ENCODE results near the gene GID8.

Gene GID8

GRCh38 chr20:62970307-62971210 is 32.6 kb downstream of the GID8 start:
- no peak for DNase-seq (ENCODE audit: low spot score)

- DNase-seq (ENCODE audit: low spot score) = no peak
Measured at GRCh38 chr20:62971211-62971949, 33.4 kb downstream of the GID8 start.

GRCh38 chr20:62971950-62972844 is 34.2 kb downstream of the GID8 start:
- DNase-seq (ENCODE audit: low spot score) = peak; percentile 88

- DNase-seq (ENCODE audit: low spot score) = no peak
Measured at GRCh38 chr20:62972845-62973745, 35.1 kb downstream of the GID8 start.

GRCh38 chr20:62975251-62975760 is 37.4 kb downstream of the GID8 start:
- DNase-seq (ENCODE audit: low spot score) = no peak

DNA sequence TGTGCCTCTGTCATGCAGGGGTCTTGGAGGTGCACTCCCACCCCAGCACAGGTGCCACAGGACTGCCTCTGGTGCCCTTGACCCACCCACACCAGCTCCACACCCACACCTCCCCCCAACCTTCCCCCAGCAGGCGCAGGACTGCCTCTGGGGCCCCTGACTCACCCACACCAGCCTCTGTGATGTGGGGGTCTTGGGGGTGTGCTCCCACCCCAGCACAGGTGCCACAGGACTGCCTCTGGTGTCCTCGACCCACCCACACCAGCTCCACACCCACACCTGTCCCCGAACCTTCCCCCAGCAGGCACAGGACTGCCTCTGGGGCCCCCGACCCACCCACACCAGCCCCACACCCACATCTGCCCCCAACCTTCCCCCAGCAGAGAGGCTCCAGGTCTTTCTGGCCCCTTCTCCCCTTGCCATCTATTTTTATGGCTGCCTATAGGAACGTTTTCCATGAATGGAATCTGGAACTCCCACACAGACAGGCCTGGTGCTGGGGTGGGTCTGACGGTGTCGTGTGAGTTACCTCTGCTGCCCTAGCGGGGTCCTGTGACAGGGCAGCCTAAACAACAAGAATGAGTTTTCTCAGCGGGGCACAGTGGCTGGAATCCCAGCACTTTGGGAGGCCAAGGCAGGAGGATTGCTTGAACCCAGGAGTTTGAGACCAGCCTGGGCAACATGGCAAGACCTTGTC is 38.0 kb downstream of the GID8 start:
- no peak for DNase-seq (ENCODE audit: low spot score)

- no peak for DNase-seq (ENCODE audit: low spot score)
Measured at GRCh38 chr20:62976886-62977285, 38.9 kb downstream of the GID8 start.

GRCh38 chr20:62977613-62978560 is 39.9 kb downstream of the GID8 start:
- no peak for DNase-seq (ENCODE audit: low spot score)

DNA sequence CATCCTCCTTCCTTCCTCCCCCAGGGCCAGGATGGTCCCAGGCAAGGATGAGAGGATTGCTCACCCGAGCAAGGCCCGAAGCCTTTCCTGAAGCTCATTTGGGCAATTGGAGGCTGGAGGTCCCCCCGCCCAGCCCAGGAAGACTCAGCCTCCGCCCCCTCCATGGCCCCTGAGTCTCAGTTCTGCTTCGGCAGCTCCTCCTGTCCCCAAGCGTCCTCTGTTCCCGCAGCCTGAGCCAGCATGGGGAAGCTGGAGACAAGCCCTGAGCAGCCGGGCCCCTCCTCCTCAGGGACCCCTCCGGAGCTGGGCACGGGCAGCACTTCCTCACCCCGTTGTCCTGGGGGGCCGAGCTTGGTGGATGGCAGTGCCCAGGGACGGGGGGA is 40.6 kb downstream of the GID8 start:
- DNase-seq (ENCODE audit: low spot score) = no peak

DNA sequence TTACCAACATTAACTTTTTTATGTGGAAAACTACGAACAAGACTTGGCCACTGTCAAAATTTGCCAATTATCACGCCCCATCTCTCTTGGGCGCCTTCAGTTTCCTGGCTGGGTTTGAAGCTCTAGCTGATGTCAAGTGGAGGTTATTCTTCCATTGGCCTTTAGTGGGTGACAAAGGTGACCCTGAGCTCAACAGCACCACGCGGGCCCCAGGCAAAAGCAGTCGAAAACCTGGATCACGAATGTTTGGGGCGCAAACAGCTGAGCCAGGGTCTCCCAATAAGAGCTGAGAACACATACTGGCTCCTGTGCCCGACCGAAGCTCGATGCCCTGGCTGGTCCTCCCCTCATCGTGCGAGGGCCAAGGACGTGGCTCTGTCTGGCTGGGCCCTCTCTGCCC is 41.4 kb downstream of the GID8 start:
- no peak for DNase-seq (ENCODE audit: low spot score)

DNA sequence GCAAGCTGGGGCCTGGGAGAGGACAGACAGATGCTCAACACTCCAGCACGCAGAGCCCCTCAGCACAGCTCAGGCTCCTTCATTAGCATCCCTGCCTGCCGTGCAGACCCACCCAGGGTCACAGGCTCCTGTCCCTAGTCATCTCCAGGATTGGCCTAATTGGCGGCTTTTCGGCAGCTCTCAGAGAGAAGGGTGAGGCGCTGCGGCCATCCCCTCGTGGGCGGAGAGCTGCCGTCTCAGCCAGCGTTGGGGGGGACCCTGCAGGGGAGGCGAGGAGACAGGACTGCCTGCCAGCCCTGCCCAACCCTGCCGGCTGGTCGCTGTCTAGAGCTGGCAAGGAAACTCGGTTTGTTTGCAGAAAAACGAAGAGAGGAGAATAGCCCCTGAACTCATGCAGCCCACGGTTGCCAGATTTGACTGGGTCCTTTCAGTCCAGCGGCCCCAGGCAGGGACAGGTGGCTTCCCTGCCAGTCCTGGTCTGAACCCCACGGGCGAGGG is 42.0 kb downstream of the GID8 start:
- no peak for DNase-seq (ENCODE audit: low spot score)

GRCh38 chr20:62980380-62980960 is 42.5 kb downstream of the GID8 start:
- DNase-seq (ENCODE audit: low spot score) = no peak

DNA sequence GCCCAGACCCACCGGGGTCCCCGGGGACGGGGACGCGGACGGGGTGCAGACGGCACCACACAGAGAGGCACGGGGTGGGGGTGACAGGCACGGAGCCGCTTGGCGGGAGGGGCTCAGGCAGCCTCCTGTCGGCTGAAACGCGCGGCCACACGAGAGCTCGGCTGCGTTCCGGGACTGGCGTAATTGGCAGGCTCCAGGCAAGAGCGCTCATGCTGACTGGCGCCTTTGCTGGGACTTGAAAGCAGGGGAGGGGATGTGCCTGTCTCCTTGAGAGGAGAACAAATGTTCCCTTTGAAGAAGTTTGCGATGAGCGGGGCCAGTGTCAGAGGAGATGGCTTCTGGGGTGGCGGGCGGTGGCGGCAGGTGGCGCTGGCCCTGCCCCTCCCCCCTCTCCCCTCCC is 43.0 kb downstream of the GID8 start:
- DNase-seq (ENCODE audit: low spot score) = peak; percentile 59

DNA sequence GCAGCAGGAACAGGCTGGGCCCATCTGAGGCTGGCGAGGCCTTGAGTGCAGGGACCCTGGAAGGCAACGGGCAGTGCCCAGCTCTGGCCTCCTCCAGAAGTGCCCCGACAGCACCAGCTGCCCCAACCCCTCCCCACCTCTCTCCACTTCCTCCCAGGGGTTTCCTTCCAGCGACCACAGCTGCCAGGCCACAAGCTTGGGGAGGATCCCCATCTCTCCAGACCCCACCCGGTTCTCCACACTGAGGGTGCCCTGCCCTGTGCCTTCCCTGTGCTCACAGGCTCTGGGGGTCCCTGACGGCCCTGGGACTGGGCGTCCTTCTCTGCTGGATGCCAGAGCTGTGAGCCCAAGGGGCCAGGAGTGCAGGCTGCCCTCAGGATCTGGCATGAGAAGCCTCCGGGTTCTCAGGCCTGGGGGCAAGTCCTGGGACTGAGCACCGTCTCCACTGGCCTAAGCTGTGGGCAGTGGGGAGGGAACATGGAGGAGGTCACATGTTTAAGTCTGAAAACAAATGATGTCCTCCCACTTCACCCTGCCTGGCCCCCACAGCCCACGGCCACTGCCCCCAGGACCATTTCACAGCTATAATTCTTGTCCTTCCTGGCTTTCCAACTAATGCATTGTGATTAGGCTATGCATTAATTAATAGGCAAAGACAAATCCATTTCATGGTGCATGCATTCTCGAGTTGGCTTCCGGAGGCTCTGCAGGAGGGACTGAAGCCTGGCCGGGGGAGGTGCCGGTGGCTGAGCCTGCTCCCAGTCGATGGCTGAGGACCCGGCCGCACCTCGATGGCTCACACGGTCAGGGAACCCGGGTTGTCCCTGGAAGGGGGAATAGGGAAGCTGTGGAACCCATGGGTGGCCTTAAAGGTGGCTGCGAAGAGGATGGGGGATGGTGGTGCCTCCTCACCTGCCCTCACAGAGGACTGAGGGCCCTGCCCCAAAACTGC is 44.5 kb downstream of the GID8 start:
- no peak for DNase-seq (ENCODE audit: low spot score)

- DNase-seq (ENCODE audit: low spot score) = no peak
Measured at GRCh38 chr20:62983210-62983609, 45.3 kb downstream of the GID8 start.

DNA sequence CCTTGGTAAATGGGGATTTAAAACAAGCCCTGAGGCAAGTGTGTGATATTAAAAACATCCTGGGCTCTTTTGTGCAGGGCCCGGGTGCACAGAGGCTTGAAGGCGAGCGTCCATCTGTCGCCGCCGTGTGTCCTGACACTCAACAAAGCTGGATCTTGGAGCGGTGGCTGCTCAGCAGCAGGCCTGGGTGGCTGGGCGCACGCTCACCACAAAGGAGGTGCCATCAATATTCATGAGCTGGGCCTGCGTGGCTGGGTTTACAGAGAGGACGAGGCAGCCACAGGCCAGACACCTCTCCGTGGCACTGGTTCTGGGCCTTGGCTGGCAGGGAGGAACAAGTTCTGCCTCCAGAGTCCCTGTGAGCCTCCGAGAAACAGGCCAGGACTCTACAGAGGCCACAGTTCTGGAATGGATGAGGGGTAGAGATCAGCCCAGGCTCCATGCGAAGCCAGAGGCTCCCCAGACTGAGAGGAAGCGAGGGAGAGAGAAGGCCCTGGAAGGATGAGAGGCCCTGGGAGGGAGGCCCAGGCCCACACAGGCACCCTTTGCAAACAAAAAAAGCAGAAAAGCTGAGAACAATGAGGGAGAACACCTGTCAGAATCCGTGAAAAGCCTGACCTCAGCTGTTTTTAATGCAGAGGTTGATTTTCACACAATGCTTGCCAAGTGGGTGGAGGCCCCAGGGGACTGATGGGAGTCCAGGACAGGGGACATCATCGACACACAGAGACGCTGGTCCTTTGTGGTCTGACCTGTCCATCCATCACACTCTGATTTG is 46.9 kb downstream of the GID8 start:
- DNase-seq (ENCODE audit: low spot score) = peak; percentile 77

DNA sequence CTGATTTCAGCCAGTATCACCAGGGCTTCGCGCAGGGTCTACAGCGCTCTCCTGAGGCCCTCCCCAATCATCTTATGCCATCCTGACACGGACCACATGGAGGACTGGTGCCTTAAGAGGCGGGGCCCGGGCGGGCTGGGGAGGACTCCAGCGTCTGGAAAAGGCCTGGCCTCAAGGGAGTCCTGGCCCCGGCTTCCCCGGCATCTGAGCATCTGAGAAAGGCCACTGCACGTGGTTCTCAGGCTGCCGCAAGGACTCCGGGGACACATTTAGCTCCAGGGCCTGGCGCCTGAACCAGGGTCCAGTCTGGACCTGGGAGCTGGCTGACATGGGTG is 47.5 kb downstream of the GID8 start:
- no peak for DNase-seq (ENCODE audit: low spot score)

Data from Ammon's horn (tissue), 1 donor.